HTERT RPE-1 (cell line): ENCODE measurements around the gene PEX5.
"Not testable (repeated sequence)": the region's sequence is repeated elsewhere in the genome, so short reads cannot be mapped to it uniquely, and the experiment has no call there.

ENCODE experiments used
- in situ Hi-C: fragments of 300-500 bp; cut with MboI; formaldehyde crosslinking; loops from 4 replicates; pipeline ENCODE4 v1.14.3; 2020; ENCODE audit warnings: low sequenced_read_pairs

The PEX5 gene

GRCh38 chr12:7158781-7159609 lies 30.5 kb upstream of the PEX5 start:
- in situ Hi-C loops, result no loop called here

DNA sequence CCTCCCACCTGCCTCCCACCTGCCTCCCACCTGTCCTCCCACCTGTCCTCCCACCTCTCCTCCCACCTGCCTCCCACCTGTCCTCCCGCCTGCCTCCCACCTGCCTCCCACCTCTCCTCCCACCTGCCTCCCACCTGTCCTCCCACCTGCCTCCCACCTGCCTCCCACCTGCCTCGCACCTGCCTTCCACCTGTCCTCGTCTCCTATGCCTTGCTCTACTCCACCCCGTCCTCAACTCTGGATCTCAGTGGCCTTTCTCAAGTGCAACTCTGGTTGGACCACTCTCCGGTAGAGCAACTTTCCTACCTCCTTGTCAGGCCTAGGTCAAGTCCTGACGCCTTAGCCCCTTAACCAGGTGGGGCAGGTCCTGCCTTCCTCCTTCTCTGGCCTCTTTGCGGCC lies 29.3 kb upstream of the PEX5 start:
- in situ Hi-C loops, result no loop called here

GRCh38 chr12:7161327-7161726 lies 28.2 kb upstream of the PEX5 start:
- in situ Hi-C loops, result no loop called here

DNA sequence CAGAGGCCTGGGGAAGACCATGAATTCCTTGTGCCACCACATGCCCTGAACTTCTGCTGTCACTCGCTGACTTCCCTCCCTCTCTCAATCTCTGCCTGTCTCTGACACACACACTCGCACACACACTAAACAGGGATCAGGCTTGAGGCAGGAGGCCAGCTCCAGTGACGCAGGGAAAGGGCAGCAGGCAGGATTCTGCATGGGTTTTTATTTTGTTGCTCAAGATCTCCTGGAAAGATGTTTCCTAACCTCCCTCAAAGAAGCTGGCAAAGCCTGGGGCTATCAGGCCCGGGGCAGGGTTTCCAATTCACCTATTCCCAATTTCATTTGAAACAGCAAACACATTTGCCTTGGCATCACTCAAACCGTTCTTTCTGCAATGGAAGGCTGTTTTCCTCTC lies 27.7 kb upstream of the PEX5 start:
- in situ Hi-C loops, result no loop called here

GRCh38 chr12:7162691-7163114 lies 26.8 kb upstream of the PEX5 start:
- in situ Hi-C loops, result no loop called here

DNA sequence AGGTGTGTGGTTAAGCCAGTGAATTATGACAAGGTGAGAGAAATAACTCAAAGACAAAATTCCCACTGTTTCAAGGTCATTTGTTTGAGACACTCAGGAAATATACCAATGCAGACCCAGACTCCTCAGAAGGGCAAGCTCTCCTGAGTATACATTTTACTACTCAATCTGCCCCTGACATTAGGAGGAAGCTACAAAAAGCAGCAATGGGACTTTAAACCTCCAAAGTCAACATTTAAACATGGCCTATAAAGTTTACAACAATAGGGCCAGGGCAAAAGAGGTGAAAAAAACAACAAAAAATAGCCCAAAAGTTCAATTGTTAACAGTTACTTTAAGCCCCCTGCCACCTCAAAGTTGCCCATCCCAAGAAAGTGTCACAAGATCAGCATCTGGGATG lies 19.5 kb upstream of the PEX5 start:
- in situ Hi-C loops, result no loop called here

- in situ Hi-C loops, result no loop called here
Observed at GRCh38 chr12:7171854-7172253, 17.6 kb upstream of the PEX5 start.

GRCh38 chr12:7175493-7175892 lies 14.0 kb upstream of the PEX5 start:
- in situ Hi-C loops, result no loop called here

DNA sequence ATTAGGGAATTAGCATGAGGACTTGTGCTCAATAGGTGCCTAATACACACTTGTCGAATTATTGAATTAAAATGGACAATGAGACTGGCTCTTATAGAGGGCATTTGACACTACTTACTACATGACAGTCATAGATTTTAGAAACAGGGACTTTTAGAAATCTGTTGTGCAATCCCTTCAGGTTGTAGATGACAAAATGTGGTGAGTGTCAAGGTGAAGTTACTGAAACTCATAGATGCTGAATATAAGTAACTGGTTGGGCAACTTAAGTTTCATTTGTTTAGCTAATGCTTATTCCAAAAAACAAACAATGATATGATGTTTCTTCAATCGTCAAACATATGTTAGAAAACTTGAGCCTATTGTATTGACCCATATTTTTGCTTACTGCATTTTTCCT lies 12.9 kb upstream of the PEX5 start:
- in situ Hi-C loops, result no loop called here

DNA sequence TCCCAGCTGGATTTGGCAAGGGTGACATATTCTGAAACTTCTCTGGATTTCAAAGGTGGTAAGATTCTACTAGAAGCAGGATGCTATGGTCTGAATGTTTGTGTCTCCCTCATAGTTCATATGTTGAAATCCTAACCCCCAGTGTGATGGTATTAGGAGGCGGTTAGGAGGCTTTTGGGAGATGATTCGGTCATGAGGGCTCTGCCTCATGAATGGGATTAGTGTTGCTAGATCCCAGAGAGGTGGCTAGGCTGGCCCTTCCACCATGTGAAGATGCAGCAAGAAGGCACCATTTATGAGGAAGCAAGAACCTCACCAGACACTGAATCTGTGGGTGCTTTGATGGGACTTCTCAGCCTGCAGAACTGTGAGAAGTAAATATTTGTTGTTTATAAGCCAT lies 11.0 kb upstream of the PEX5 start:
- in situ Hi-C loops, result no loop called here

DNA sequence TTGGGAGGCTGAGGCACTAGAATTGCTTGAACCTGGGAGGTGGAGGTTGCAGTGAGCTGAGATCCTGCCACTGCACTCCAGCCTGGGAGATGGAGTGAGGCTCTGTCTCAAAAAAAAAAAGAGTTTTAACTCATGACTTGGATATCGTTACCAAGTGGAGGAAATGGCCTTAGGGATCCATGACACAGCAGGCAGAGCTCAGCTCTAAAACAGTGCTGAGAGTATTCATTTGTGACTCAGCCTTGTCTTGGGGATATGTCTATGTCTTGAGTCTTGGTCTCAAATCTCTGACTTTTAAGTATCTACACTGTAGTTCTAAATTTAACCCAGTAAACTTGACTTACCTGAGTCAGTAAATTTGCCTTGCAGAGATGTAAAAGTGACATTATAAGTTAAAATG lies 8.8 kb upstream of the PEX5 start:
- in situ Hi-C loops, result no loop called here

GRCh38 chr12:7186058-7186457 lies 3.4 kb upstream of the PEX5 start:
- in situ Hi-C loops, result not testable (repeated sequence)

DNA sequence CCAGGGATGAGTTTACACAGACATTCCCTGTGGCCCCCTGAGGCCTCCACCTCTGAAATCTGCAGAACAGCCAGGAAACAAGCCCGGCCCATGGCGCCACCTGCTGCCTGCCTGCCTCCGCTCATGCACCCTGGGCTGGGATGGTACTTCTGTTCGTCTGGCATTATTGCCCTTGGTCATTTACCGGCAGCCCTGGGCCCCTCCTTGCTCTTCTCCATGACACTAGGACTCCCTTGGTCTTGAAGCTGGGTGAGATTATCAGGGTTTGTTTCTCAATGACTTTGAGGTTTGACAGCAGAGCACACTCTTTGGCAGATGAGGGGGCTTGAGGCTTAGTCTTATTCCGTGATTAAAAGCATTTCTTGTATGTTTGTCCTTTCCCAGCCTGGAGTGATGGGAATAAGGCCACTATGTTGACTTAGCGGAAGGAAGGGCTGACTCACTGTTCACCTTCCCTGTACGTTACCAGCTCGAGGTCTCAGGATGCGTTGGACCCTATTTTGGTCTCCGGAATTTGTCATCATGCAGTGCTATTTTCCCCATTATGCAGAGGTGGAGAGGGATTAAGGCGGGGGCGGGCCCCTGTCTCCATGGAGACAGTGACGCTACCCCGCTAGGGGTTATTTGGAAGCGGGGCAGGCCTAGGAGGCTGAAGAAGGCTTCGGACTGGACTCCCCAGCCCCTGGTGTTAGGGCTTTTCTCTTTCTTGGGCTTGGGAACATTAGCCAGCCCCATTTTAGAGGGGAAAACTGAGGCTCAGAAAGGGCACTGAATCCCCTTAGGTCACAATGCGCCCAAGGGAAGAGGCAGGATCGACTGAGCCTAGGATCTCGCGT lies 706 bp upstream of the PEX5 start:
- in situ Hi-C loops, result no loop called here

DNA sequence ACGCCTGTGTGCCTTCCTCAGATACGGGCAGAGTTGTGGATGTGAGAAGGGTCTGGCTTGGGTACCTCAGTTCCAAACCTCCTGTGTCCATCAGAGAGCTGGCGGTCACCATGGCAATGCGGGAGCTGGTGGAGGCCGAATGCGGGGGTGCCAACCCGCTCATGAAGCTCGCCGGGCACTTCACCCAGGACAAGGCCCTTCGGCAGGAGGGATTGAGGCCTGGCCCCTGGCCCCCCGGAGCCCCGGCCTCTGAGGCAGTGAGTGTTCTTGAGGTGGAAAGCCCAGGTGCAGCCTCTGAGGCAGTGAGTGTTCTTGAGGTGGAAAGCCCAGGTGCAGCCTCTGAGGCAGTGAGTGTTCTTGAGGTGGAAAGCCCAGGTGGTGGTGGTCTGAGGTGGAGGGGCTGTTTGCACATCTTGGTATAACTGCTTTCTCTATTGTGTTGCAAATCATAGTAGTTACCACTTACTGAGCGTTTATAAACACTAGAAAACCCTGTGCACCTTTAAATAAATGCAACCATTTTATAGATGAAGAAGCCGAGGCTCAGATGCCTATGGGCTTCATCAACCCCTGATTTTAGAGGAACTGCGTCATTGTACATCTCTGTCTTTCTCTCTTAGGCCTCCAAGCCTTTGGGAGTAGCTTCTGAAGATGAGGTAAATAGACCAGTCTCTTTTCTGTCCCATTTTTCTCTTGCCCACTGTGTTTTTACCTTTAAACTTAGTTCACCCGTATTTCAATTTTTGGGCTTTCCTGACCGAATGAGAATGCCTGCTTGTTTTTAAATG lies 976 bp downstream of the PEX5 start:
- in situ Hi-C loops, result no loop called here

- in situ Hi-C loops, result no loop called here
Observed at GRCh38 chr12:7193674-7194073, 4.2 kb downstream of the PEX5 start.

- in situ Hi-C loops, result no loop called here
Observed at GRCh38 chr12:7197841-7198240, 8.4 kb downstream of the PEX5 start.

- in situ Hi-C loops, result loop anchor here (25.0 kb wide), 1 partner anchor 434 kb away; no protein-coding TSS in a partner anchor
Observed at GRCh38 chr12:7203109-7203508, 13.6 kb downstream of the PEX5 start.

DNA sequence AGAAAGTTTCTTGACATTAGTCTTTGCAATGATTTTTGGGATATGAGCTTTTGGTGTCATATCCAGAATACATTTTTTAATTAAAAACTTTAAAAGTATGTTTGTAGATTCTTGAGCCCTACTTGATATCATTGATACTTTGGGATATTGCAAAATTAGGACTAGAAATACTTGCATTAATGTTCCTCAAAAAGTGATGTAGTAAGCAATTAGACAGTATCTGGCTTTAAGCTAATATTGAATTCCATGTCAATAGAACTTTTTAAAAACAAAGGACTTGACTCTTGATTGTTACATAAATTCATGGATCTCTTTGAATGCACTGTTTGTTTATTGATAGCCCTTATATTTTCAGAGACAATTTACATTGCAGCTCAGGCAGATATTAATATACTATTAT lies 15.6 kb downstream of the PEX5 start:
- in situ Hi-C loops, result loop anchor here (25.0 kb wide), 1 partner anchor 432 kb away; no protein-coding TSS in a partner anchor

- in situ Hi-C loops, result loop anchor here (25.0 kb wide), 1 partner anchor 431 kb away; no protein-coding TSS in a partner anchor
Observed at GRCh38 chr12:7206691-7207090, 17.2 kb downstream of the PEX5 start.

DNA sequence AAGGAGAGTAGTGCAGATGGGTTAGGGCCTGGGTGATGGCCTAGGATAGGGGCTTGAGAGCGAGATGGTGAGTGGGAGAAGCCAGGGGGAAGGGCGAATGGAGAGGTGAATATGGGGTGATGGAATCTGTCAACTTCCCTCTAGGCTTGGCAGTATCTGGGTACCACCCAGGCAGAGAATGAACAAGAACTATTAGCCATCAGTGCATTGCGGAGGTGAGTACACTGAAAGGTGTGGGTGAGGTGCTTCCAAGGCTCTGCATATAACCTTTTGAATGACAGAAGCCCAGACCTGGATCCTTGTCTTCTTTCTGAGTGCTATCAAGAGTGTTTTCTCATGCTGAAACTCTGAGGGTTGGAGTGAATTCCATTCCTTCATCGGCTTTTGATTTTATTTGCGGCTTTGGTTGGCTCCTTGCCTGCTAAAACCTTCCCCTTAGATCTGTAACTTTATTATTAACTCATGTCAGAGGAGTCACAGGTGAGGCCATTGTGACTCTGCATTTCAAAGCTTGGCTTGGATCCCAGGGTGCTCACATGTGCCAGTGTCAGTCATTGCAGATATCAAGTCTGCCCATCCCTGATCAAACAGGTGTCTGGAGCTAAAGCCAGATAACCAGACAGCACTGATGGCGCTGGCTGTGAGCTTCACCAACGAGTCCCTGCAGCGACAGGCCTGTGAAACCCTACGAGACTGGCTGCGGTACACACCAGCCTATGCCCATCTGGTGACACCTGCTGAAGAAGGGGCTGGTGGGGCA lies 18.6 kb downstream of the PEX5 start:
- in situ Hi-C loops, result loop anchor here (25.0 kb wide), 1 partner anchor 429 kb away; no protein-coding TSS in a partner anchor
